OCI-LY3 (cell line): Measurements from ENCODE around the gene PRUNE2.

ENCODE experiments used
- EZH2phosphoT487 ChIP-seq: fragments of 200-600 bp; shearing (Covaris generic); IDR thresholded peaks from 2 replicates; pipeline ENCODE4 v1.6.1; 2018; ENCODE audit warnings: antibody characterized with exemption, mixed run types, low read depth
- TF ChIP-seq, protein P1 (sequence below): fragments of 200-600, 300-600 bp; sonication (generic); IDR thresholded peaks from 2 replicates; pipeline ENCODE4 v1.5.1; 2014; ENCODE audit warnings: antibody characterized with exemption, low read length, low read depth

DNA sequence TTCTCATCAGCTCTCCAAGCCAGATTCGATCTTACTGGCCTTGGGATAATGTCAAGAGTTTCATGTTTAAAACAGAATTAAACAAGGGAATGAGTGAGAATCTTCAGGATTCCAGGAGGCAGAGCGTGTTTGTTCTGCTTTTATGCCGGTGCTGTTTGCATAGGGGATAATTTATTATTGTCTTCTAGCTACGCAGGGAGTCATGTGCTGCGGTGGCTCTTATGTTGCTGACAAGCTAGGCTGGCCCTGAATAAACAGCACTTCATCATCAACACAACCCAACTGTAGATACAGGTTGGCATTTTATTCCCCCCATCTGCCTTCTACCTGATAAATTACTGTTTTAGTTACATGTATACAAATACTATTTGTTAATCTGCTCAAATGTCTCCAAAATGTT lies 188.7 kb downstream of the PRUNE2 start:
- TF ChIP-seq, protein P1, sequence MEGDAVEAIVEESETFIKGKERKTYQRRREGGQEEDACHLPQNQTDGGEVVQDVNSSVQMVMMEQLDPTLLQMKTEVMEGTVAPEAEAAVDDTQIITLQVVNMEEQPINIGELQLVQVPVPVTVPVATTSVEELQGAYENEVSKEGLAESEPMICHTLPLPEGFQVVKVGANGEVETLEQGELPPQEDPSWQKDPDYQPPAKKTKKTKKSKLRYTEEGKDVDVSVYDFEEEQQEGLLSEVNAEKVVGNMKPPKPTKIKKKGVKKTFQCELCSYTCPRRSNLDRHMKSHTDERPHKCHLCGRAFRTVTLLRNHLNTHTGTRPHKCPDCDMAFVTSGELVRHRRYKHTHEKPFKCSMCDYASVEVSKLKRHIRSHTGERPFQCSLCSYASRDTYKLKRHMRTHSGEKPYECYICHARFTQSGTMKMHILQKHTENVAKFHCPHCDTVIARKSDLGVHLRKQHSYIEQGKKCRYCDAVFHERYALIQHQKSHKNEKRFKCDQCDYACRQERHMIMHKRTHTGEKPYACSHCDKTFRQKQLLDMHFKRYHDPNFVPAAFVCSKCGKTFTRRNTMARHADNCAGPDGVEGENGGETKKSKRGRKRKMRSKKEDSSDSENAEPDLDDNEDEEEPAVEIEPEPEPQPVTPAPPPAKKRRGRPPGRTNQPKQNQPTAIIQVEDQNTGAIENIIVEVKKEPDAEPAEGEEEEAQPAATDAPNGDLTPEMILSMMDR: no peak
- no peak for TF ChIP-seq EZH2phosphoT487
